Frontal cortex (tissue), 4 donors: Measurements from ENCODE around the gene PRORP. TPM values are rescaled to one million over a fixed set of nuclear protein-coding genes. Genes with fewer than 3 reads are reported as not detected.
"Not testable (repeated sequence)": the region's sequence is repeated elsewhere in the genome, so short reads cannot be mapped to it uniquely, and the experiment has no call there.

ENCODE experiments used
- DNase-seq, 2 donors: peaks; one replicate each; pipeline ENCODE4 v3.0.0; 2012; ENCODE audit warnings: low spot score in 2 of 2
- FAIRE-seq: peaks from 2 replicates; lab custom pipeline; 2012; peaks lifted over from hg19 to GRCh38; lab: Jason Lieb, UNC
- total RNA-seq: library from RNA; depleted of rRNA; stranded (reverse); fragments of >200 nt; gene quantifications from one replicate; pipeline ENCODE4 v1.2.3, GENCODE V29; 2014
- donor health status: control.
- donor health status: control.
- donor health status: control.

Gene PRORP
- total RNA-seq, 1 donor from 2014 or later: 19.2 TPM

DNA sequence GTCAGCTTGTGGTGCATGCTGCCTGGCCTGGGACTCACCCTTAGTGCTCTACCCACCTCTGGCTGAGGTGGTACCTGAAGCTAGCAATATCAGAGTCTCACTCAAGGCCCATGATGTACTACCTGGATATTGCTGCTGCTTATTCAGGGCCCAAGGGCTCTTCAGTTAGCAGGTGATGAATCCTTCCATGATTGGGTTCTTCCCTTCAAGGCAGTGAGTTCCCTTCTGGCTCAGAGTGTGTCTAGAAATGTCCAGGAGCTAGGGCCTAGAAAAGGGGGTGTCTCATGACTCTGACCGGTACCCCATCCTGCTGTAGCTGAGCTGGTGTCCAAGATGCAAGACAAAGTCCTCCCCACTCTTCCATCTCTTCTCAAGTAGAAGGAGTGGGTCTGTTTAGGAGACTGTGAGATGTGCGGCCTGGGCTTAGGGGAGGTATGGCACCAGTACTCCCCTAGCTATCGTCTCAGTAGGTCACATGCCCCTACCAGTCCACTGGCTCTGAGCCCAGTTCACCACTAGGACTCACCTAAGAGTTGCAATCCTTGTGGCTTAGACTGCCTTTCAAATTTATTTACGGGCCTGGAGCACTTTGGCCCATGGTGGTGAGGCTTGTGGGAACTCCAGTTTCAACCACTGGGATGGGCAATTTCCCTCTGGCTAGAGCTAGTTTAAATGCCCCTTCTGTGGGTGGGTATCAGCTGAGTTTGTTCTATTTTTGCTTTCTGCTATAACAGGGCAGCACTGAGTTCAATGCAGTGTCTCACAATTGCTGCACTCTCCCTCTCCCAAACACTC is 12.2 kb downstream of the PRORP start:
- DNase-seq (no peak), FAIRE-seq (no peak)

DNA sequence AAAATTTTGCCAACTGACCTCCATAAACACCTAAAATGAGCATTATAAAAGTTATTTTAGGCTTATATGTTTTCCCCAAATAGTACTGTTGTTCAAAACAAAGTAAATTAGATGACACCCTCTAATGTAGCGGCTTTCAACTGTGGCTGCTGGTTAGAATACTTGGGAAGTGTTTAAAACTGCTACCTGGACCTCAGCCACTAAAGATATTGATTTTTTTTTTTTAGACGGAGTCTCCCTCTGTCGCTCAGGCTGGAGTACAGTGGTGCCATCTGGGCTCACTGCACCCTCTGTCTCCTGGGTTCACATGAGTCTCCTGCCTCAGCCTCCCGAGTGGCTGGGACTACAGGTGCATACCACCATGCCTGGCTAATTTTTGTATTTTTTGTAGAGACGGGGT is 16.2 kb downstream of the PRORP start:
- no peak for DNase-seq
- no peak for FAIRE-seq

DNA sequence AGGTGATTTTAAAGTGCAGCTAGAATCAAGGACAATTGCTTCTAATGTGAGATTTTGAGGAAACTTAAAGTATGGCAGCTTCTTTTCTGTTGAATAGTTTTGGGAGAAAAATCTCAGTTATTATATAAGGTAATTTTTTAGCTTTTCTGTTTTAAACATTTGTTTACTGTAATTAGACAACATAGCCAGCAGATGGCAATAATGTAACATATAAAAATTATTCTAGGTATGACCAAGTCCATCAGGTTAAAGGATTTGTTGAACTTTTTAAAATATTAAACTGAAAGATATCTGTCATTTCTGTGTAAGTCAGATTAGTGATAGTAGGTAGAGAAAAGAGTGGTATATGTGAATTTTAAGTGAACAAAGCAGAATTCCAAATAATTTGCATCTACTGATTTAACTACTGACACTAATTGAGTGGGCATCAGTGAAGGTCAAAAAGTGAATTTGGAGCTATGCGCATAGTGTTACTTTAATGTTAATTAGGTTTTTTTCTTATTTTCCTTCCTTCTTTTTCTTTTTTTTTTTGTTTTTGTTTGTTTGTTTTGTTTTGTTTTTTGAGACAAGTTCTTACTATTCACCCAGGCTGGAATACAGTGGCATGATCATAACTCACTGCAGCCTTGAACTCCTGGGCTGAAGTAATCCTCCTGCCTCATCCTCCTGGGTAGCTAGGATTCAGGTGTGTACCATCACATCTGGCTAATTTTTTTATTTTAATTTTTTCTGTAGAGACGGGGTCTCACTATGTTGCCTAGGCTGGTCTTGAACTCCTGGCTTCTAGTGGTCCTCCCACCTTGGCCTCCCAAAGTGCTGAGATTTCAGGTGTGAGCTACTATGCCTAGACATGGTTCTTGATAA is 18.6 kb downstream of the PRORP start:
- DNase-seq (no peak), FAIRE-seq (peak; percentile 92)

DNA sequence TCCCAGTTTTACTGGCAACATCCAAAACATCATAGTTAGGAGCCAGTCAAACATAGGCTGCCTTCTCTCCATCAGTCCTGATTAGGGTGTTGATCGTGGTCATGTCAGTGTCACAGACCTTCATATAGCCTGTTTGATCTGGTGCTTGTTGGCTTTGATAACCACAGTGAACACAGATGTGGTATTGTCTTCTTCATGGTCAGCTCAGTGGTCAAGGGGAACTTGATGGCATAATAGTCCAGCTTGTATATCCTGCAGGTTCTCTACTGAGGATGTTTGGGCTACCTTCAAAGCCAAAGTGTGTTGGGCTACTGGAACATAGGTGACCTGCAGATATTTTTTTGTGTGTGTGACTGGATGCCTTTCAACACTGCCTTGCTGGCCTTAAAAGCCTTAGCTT is 21.7 kb downstream of the PRORP start:
- FAIRE-seq (no peak), DNase-seq (no peak)

DNA sequence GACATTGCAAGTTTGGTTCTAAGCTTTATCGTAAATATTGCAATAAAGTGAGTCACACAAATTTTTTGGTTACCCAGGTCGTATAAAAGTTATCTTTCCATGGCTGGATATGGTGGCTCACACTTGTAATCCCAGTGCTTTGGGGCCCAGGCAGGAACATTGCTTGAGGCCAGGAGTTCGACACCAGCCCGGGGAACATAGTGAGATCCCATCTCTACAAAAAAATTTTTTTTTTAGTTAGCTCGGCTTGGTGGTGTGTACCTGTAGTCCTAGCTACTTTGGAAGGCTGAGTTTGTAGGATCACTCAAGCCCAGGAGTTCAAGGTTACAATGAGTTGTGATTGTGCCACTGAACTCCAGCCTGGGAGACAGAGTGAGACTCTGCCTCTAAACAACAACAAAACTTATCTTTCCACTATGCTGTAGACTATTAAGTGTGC is 24.4 kb downstream of the PRORP start:
- no peak for FAIRE-seq

DNA sequence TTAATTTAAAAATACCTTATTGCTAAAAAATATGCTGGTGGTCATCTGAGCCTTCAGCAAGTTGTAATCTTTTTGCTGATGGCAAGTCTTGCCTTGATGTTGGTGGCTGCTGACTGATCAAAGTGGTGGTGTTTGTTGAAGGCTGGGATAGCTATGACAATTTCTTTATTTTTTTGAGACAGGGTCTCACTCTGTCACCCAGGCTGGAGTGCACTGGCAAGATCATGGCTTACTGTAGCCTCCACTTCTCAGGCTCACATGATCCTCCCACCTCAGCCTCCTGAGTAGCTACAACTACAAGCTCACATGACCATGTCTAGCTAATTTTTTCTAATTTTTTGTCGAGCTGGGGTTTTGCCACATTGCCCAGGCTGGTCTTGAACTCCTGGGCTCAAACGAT is 24.8 kb downstream of the PRORP start:
- no peak for DNase-seq
- no peak for FAIRE-seq

More for the DNA sequence above, 24.4 kb downstream of the PRORP start:
- no peak for DNase-seq

DNA sequence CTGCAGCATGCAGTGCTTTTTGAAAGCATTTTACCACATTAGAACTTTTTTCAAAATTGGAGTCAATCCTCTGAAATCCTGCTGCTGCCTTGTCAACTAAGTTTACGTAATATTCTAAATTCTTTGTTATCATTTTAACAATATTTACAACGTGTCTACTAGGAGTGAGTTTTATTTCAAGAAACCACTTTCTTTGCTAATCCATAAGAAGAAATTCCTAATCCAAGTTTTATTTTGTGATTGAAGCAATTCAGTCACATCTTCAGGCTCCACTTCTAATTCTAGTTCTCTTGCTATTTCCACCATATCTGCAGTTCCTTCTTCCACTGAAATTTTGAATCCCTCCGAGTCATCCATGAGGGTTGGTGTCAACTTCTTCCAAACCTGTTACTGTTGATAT is 25.4 kb downstream of the PRORP start:
- DNase-seq (no peak), FAIRE-seq (no peak)

DNA sequence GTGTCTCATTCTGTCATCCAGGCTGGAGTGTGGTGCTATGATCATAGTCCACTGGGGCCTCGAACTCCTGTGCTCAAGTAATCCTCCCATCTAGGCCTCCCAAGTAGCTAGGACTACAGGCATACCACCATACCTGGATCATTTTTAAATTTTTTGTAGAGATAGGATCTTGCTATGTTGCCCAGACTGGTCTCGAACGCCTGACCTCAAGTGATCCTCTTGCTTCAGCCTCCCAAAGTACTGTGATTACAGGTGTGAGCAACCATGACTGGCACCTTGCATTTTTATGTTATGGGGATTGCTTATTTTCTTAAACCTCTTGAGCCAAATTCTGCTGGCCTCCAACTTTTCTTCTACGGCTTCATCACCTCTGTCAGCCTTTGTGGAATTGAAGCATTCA is 26.9 kb downstream of the PRORP start:
- FAIRE-seq: no peak

DNA sequence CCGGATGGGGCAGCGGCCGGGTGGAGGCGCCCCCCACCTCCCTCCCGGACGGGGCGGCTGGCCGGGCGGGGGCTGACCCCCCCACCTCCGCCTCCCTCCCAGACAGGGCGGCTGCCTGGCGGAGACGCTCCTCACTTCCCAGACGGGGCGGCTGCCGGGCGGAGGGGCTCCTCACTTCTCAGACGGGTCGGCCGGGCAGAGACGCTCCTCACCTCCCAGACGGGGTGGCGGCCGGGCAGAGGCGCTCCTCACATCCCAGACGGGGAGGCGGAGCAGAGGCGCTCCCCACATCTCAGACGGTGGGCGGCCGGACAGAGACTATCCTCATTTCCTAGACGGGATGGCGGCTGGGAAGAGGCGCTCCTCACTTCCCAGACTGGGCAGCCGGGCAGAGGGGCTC is 30.2 kb downstream of the PRORP start:
- DNase-seq, FAIRE-seq: not testable (repeated sequence)

More for the DNA sequence above, 26.9 kb downstream of the PRORP start:
- DNase-seq: no peak

DNA sequence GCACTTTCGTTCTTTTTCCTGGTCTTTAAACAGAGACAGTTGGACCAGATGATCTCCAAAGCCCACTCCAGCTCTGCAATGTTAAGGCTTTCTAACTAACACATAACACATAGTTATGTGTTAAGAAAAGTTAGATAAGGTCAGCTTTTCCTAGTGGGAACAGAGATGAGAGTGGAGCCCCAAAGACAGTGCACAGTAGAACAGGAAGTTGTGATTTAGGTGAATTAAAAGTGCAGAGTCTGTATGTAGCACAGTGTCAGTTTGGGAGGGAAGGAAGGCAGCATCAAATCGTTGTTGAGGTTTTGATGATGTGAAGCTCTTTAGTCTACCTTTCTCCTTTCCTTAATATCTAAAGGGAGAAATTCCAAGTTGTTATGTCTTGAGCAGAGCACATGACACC is 31.7 kb downstream of the PRORP start:
- DNase-seq (no peak), FAIRE-seq (no peak)

DNA sequence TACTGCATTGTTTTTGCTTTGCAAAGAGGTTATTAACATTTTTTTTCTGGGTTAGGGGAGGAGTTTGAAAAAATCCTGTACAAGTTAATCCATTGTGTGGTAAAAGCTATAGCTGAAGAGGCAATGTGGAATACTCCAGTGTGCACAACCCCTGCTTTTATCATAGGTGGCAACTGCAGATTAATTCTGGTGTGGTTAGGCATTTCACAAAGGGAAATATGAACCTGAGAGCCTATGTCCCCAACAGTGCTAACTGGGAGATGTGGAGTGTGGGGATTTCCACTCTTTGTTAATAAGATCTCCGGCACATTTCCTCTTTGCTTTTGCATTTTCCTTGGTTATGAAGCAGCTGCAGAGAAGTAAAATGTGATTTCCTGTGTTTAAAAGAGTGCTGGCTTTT is 33.6 kb downstream of the PRORP start:
- FAIRE-seq: no peak
- DNase-seq: no peak

DNA sequence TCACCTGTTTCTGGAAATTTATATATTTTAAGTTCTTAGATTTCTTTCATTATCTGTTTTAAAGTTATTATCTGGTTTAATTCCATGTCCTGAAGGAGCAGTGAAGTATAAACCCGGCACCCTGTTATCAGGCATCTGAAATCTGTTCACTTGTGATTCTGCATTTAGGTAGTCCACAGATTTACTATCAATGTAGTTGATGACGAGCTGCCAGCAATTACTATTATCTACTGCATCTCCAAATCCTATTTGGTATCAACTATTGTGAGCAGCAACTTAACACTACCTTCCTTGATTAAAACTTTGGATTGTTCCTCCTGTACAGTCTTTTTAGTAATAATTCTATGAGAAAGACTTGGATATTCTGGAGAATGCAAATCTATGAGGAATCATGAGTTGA is 36.1 kb downstream of the PRORP start:
- DNase-seq (no peak), FAIRE-seq (no peak)

DNA sequence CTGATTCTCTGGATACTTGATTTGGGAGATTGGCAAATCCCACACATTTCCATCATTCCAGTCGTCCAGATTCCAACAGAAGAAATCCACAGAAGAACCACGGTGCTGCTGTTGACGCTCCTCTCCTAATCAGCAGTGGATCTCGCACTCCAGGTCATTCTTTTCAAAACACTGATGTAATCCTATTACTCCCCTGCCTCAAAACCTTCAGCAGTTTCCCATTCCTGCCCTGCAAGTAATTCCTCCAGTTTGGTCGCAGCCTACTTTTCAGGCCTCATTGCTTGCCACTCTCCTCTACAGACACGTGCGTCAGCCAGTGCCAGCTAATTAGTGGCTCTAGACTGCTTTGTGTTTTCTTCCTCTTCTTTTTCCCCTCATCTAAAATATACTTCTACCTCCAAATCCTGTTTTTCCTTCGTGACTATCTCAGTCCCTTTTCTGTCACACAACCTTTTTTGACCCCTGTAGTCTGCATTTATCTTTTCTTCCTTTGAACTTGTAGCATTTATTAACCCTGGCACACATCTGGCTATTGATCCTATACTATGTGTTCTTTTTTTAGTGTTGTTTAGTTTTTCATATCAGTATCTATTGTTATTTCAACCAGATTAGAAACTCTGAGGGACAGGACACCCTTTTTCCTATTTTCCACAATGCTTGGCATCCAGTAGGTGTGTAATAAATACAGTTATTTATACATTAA is 36.8 kb downstream of the PRORP start:
- DNase-seq (no peak), FAIRE-seq (no peak)

DNA sequence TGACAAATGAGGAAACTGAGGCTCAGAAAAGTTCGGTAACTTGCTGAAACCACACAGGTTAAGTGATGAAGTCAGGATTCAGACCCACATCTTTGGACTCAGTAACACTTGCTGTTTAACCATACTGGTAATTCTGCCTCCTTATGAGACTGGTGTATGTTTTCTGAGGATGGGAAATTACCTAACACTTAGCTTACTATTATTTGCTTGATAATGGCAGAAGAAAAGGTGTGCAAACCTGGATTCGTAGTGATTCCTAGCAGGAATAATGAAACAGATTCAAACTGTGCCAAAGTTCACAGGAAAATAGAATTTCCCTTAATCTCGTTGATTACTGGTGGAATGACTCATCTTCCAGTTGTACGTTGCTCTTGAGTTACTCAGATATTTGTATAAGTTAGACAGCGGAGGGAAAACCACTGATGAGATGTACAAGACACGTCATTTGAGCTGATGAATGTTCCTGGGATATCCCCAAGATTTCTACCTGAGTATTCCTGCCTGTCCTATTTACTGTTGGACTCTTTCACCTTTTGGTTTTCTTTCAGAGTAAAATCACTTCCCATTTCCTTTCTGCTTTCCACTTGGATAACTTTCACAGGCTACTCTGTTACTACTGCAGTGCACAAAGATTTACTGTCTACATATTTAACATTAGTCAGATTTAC is 37.5 kb downstream of the PRORP start:
- DNase-seq (no peak), FAIRE-seq (no peak)

DNA sequence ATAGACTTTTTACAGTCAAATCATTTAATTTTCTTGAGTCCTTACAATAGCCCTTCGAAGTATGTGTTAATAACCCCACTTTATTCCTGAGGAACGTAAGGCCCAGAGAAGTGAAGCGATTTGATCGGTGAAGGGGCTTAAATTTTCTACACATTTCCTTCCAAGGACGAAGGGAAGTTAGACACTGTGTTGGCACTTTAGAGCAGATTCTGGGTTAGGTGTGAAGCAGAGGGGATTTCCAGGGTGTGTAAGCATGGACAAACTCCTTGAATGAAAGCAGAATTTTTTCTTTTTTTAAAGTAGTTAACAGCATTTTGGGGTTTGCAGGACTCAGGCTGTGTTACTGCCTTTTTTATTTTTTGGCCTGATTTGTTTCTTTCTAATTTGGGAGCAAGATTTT is 38.9 kb downstream of the PRORP start:
- FAIRE-seq: no peak

DNA sequence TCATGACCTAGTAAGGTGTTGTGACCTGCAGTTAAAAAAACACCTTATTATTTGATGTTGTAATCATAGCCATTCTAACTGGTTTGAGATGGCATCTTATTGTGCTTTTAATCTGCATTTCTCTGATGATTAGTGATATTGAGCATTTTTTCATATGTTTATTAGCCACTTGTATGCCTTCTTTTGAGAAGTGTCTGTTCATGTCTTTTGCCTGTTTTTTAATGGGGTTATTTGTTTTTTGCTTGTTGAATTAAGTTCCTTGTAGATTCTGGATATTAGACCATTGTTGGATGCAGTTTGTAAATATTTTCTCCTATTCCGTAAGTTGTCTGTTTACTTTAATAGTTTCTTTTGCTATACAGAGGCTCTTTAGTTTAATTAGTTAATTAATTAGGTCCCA is 41.0 kb downstream of the PRORP start:
- no peak for DNase-seq
- FAIRE-seq: no peak

More for the DNA sequence above, 38.9 kb downstream of the PRORP start:
- no peak for DNase-seq

DNA sequence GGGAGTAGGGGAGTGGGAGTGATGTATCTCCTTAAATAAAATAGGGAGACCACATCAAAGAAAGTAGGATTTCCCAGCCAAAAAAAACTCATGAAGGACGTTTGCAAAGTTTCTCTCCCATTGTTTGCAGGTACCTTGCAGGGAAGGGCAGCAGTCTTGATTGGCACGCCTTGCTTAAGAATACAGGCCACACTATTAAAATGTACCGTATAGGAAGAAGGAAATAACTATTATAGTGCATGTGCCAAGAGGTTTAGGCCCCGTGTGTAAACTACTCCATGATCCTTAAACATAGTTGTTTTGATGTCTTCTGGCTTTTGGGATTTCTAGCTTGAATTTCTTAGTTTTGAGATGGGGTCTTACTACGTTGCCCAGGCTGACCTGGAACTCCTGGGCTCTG is 42.5 kb downstream of the PRORP start:
- DNase-seq (no peak), FAIRE-seq (no peak)

DNA sequence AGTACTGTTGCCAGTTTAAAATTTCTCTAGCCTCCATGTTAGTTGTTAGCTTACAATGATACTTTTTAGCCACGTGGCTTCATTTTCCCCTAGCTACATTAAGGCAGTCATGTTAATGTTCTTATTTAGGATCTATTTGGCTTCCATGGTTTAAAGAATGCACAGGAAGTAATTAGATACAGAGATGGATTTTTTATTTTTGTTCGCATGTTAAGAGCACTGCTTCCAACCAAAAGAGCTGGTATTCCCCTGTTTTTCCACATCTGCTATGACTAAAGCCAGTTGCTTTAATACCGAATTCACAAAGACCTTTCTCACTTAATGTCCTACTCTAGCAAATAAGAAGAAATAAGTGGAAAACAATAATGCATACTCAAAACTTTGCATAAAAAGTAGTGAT is 45.1 kb downstream of the PRORP start:
- FAIRE-seq (no peak), DNase-seq (no peak)
